NCI-H146 treated with DMSO at 0.1 percent for 48 hours (cell line): ENCODE data around the gene EPB41L2.

Experiments used
- DNase-seq: peaks from one replicate; lab custom pipeline; 2025; ENCODE audit not compliant: unreplicated experiment; lab: John Stamatoyannopoulos, UW

EPB41L2 gene

DNA sequence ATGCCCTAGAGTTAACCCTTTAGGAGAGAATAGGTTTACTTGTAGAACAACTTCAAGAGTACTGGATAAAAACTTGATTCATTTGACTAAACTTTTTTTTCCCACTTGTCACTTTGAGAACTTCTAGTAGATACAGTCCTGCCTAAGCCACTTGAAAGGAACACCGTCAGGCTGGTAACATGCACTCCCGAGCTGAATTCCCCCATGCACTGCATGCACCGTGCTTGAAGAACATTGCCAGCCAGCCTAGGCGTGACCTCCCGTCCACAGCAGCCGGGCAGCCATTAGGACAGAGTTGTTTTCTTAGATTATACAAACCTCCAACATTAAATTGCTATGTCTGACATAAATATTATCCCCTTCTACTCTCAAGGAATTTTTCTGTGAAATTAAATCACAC lies 183.2 kb downstream of the EPB41L2 start:
- DNase-seq, result no peak

DNA sequence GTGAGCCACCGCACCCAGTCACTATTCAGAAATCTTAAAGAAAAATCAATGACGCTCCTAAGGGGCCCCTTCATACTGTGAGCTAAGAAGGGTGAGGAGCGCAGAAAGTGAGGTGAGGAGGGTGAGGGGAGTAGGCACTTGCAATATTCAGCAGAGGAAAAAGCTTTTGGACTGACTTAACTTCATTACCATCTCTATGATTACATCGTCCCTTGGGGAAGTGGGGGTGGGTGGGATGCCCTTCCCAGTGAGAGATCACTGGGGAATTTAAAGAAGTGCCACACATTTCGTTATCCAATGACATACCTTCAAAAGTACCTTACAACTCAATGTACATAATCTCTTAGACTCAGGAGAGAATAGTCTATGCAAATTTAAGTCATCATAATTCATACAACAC lies 189.3 kb downstream of the EPB41L2 start:
- no peak for DNase-seq

DNA sequence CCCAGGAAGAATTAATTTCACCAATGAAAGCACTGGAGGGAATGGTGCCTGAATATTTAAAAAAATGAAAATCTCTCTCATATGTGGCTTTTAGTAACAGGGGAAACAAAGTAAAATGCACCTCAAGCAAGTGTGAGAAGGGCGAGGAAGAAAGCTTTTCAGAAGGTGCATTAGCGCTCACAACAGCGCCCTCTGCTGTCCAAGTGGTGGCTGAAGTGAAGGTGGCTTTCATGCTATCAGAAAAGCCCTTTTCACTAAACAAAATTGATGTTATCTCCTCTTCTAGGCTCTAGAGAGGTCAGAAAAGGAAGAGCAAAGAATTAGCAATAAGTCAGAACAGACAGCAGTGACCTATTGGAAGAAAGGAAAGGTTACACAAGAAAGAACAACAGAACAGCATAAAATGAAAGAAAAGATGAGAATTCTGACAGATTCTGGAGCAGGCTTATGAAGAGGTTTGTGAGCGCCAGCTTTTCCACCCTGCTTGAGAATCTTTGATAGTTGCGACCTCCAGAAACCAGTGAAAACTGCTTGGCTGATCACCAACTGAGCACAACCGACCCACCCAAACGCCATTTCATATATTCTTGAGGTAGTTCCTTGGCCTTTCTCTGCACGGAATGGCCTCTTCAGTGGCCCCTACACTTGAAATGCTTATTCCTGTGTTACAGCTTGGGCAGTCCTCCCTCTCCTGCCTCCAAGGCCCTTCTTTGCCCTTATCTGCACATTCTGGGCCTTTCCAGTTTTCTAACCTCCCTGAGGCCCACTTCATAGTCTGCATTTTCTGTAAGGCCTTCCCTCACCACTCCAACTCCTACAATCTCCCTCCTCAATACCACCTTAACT lies 190.6 kb downstream of the EPB41L2 start:
- DNase-seq, result peak; percentile 10

DNA sequence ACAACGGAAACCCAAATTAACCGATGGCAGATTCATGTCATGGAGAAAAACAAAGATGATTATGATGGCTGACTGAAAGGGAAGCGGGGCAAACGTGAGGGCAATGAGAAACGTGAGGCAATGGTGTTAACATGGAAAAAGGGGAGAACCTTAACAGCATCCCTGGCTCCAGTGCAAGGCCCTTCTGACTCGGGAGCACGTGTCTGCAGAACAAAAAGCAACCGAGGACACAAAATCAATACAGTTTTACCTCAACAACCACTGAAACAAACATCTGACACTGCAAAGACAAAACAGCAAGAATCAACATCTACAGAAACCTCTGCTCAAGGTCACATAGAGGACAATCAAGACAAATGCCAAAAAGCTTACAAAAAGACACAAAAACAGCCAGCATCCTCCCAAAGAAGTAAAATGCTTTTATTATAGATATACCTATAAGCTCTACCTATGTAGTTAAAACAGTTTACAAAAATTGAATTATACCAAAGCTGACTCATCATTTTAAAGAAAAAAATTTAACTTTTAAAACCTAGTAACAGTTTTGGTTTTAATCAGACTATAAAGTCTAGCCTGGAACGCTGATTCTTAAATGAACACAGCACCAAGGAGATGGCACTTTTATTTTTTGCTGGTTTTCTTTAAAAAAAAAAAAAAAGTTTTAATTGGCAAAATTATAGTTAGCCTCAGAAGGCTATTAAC lies 192.7 kb downstream of the EPB41L2 start:
- DNase-seq, result no peak

DNA sequence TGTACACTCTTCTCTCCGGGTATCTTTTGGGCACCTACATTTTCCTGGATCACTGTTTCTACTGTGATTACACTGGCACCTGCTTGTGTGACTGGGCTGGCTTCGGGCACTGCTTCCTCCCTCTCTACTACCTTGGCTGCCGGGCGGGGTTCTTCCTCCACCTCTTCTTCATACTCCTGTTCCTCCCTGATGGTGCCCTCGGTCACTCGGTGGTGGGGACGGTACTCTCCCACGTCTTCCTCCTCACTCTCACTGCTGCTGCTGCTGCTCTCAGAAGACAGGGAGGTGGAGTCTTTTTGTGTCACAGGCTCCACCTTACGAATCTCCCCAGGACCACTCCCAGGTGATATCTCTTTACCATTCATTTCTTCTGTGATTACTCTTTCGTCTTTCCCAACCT lies 193.4 kb downstream of the EPB41L2 start:
- no peak for DNase-seq

DNA sequence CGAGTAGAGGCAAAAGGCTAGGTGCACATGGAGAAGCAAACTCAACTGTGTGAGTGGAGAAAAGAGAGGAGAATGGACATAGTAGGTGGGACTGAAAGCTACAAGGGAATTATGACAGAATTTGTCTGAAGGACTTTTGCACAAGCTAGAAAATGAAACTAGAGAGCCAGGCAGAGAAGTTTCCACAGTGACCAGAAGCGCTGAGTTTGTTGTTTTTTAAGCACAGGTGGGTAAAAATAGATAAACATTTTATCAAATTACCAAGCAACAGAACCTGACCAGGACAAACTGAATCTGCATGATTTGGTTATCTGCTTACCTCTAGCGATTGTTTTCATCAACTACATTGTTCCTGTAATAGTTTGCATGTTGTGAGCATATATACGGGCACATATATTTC lies 197.3 kb downstream of the EPB41L2 start:
- no peak for DNase-seq

DNA sequence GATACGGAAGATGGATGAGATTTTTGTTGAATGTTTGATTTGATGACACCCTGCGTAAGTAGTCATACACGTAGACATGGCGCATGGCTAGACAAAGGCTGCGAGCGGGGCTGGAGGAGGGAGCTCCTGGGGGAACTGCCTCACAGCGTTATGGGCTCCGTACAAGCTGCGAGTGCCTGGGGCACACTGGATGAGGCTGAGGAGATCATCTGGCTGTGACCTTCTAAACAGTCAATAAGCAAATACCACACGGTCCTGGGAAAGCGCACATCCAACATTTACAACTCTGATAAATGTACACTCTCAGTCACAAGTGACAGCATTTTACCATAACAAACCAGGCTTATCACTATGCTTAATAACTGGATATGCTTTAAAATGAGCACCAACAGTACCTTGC lies 198.7 kb downstream of the EPB41L2 start:
- no peak for DNase-seq

DNA sequence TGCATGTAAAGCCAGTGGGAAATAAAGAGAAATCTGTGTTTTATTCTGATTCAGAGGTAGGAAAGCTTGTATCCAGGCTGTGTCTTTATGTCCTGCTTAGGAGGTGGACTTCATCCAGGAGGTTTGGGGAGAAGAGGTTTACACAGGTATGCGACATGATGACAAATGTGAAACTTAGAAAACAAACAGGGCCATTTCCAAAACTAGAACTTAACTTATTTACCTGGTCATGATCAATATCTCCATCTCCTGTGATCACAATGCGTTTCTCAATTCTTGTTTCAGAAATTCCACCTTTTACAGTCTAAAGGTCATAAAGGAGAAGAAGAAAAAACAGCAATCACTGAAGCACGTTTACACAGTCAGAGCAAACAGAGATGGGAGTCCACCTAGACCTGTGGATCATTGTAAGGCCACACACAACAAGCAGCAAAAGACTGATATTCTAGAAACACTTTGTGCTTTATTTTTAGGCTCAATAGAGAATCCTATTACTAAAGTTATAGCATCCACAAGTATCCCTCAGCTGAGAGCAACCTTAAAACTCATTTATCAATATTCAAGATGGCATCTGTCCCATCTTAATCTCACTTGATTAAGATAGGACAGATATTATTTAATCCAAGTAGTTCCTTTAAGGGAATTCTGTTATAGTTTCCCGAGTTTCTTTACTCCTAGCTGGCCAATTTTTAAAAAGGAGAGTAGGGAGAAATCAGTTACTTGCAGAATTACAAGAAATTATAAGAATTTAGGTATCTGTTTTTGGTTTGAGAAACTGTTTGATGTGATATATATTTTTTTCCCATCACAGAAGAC lies 199.4 kb downstream of the EPB41L2 start:
- DNase-seq, result no peak

DNA sequence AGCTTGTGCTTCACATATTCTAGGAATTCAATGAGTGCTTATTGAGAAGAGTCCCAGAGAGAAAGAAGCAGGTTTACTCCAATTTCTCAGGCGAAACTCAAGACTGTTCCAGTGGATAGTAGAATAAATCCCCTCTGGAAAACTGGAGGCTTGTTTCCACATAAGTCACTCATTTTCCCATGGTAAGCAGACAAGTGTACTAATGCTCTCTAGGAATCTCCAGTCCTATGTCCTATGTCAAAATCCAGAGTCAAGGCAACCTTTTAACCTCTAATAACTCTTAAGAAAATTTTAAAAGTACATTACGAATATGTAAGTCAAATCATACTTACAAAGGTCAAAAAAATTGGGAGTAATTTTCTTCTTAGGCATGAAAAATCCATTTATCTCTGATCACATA lies 200.7 kb downstream of the EPB41L2 start:
- no peak for DNase-seq

DNA sequence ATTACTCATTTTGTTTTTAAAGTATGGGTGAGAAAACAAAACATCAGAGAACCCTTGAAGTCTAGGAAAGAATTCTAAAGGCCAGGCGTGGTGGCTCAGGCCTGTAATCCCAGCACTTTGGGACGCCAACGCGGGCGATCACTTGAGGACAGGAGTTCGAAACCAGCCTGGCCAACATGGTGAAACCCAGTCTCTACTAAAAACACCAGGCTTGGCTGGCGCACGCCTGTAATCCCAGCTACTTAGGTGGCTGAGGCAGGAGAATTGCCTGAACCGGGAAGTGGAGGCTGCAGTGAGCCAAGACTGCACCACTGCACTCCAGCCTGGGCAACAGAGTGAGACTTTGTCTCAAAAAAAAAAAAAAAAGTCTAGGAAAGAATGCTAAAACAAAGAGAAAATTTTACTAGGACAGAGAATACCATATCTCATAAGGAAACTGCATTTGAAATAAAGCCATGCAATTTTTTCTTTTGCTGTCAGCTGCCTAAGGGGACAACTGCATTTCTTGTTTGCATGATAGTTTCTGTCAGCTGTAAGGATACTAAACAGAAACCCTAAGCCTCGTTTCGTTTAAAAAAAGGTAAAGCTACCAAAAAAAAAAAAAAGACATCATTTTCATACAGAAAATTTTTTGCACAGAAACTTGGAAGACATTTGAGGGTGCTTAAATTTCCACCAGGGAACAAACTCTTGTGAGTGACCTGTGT lies 203.7 kb downstream of the EPB41L2 start:
- DNase-seq, result no peak

DNA sequence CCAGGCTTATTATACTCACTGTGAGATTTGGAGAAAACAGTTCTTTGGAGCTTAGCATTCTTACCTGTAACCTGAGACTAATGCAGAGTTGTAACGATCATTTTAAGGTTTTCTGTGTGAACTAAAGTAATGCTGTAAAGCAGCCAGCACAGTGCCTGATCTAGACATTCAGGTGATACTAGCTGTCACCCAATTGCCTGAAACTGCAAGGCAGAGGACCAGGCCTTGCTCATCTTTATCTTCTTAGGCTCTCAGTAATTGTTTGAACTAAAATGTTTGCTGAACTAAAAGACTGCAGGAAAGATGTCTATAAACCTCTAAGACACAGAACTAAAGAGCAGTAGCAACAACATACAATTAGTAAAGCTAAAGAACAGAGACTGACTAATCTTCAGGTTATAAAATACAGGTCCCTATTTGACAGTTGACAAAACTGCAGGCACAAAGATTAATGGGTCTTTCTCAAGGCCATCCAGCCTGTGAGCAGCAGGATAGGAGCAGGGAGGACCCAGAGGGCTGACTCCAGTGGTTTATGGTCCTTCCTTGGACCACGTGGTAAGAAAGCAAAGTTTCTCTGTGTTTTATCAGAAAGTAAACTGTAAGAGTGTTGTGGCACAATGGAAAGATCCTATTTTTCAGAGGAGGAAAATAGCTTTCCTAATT lies 204.4 kb downstream of the EPB41L2 start:
- no peak for DNase-seq

DNA sequence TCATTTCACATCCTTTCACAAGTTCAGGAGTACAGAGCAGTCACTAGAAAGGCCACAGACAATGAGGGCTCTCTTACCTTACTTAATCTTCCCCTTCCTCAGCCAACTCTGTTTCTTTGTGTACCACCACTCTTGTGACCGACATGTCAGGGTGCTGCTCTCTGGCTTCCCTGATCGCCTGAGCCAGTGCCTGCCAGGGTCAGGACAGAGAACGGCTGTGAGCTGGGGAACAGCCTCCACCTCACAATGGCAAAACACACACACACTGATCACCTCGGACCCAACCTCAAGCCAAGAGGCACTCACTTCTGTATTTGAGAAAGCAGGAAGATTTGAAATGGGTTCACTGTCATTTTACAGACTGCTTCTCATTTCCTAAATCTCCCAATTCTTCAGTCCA lies 205.0 kb downstream of the EPB41L2 start:
- DNase-seq, result no peak

DNA sequence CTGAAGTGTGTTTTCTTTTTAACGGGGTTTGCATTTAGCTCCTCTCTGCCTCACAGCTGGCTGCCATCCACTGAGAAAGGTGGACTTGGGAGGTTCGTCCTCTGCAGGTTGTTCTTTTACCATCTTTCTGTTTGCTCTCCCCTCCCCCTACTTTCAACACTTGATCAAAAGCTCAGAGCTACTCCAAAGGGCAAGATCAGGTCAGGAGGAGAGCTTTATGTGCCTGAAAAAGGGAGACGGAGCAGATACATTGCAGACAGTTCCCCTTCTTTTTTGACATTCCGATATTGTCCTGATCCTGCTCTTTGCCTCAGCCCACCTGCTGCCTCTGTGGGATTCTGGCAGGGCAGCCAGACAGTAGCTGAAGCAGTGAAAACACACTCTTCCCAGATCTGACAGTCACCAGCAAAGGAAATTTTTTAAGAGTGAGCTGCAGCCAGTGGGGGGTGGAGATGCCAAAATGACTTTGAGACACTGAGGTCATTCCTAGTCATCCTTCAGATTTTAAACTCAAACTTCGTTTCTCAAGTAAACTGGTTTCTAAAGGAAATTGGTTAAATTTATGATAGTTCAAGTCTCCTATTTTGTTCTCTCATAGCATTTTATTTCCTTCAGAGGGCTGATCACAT lies 209.4 kb downstream of the EPB41L2 start:
- DNase-seq, result no peak

DNA sequence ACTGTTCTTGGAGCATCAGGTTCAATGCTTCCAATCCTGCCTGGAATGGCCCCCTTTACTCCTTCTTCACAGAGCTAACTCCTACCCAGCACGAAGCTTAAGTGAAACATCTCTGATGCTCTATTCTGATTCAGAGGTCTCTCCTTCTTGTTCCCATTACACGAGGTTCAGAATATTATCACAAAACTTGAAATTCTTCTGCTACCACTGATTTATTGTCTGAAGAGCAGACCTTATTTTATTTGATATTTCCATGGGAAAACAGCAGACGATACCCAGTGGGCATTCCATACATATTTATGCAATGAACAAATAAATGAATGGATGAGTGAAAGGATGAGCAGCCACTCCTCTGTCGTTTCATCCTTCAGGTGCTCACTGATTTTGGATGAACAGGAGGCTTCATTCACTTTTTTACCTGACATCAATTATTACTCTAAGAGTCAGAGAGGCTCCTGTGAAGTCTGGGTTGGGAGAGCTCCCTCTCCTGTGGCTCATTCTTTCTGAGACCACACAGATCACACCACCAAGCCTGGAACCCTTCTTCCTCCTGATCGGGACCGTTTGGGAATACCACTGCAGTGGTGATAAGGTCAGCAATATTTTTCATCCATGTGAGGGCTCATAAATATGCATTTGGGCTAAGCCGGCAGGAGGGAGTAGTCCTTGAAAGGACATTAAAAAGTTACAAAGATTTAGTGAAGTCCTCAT lies 210.0 kb downstream of the EPB41L2 start:
- no peak for DNase-seq

DNA sequence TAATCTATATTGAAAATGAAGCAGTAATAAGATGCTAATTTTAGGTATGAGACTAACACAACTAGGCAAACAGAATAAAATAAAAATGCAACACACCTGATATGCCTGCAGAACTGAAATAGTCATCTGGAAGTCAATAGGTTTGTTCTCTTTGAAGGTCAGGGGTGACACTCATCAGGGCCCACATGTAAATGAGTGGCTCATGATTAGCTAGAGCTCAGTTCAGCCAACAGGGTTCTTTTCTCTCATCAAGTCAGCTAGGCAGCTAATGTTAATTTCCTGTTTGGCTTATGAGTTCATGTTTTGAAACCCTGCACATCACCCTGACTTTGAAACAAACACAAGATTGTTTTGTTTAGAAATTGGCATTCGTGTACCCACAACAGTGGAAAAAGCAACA lies 212.0 kb downstream of the EPB41L2 start:
- DNase-seq, result no peak

DNA sequence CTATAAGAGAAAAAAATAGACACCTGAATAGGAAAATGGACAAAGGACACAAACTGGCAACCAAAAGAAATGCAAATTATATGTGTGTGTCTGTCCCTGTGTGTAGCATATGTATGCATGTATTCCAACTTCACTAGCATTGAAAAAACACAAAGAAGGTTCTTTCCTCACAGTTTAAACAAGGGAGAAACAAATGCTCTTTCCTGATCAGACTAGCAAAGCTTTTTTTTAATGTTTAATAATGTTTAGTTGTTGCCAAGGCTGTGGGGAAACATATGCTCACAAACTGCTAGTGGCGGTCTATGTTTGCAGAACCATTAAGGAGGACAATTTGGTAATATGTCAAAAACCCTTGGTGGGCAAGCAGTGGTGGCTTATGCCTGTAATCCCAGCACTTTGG lies 213.5 kb downstream of the EPB41L2 start:
- DNase-seq, result peak; percentile 10

DNA sequence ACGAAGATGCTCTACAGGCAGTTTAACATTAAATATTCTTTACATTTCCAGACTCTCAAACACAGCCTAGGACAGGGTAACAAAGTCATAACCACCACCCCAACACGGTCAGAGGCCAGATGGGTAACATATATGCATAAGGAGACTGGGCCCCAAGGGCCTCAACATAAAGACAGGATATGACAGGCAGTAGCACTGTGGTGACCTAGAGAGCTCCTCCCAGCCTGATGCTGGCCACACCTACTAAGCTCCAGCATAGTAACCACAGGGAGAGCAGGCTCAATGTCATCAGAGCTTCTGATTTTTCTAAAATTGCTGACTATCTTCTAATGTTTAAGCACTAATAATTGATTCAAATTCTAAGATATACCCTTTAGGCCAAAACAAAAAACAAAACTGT lies 214.1 kb downstream of the EPB41L2 start:
- no peak for DNase-seq

DNA sequence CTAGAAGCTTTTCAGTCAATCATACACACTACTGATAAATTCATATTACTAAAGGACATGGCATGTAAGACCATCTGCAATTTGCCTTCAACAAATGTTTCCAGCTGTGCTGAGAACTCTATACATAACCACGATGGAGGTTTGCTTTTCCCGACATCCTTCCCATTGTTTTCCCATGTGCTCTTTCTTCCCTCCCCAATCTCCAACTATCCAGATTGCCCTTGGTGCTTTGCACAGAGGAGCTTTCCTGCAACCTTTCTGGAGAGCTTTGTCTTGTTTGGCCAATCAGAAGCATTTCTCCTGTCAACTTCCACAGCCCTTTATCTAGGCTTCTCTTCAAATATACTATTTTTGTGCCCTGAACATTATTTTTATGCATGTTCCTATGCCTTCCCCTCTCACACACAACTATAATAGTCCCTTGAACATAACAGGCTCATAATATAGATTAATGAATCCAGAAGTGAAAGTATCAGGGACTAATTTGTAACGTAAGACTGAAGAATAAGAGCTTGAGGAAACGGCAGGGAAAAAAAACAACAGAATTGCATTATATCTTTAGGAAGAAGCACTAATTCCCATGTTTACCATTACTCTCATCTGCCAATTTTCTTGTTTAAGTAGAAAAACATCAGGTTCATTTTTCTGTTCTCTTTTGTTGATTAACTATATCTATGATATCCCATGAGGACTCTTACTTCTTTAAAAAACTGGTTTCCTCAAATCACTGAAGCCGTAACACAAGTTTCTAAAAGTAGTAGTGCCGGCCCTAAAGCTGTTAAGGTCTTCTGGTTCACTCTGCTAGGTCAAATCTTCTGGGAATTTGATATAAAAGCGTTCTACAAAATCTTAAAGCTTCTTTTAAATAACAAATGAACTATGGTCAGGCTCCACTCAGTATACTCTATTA lies 215.8 kb downstream of the EPB41L2 start:
- no peak for DNase-seq
